ENCODE measurements around the gene BOC. TPM values are rescaled to one million over a fixed set of nuclear protein-coding genes. Genes with fewer than 3 reads are reported as not detected.

Gene BOC
- total RNA-seq, 4 donors from 2014 or later: 103 to 169 (median 105) TPM

DNA sequence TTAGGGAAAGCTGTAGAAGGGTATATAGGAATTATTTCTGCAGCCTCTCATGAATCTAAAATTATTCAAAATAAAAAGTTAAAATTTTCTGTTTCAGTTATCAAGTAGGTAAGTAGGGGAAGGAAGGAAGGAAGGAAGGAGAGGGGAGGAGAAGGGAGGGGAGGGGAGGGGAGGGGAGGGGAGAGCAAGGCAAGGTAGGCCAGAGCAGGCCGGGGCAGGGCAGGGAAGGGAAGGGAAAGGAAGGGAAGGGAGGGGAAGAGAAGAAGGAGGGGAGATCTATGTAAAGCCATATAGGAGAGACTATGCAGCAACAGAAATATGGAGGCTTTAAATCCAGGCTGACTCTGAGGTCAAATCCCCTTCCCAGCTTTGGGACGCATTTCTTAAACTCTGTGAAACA is 38.3 kb upstream of the BOC start:
- Histone ChIP-seq H3K27me3 (no peaks in the 10 kb centered on the region), H3K27ac (no peak overlapping the region), H3K4me3 (no peak overlapping the region), H3K9me3 (no peaks in the 10 kb centered on the region), H3K36me3 (no peaks in the 10 kb centered on the region), H3K4me1 (peaks cover 0 to 8% of the 10 kb centered on the region in 2 donors)
- no peak for TF ChIP-seq POLR2A (IDR thresholded peaks at IDR 0.05)
- TF ChIP-seq, protein P1, sequence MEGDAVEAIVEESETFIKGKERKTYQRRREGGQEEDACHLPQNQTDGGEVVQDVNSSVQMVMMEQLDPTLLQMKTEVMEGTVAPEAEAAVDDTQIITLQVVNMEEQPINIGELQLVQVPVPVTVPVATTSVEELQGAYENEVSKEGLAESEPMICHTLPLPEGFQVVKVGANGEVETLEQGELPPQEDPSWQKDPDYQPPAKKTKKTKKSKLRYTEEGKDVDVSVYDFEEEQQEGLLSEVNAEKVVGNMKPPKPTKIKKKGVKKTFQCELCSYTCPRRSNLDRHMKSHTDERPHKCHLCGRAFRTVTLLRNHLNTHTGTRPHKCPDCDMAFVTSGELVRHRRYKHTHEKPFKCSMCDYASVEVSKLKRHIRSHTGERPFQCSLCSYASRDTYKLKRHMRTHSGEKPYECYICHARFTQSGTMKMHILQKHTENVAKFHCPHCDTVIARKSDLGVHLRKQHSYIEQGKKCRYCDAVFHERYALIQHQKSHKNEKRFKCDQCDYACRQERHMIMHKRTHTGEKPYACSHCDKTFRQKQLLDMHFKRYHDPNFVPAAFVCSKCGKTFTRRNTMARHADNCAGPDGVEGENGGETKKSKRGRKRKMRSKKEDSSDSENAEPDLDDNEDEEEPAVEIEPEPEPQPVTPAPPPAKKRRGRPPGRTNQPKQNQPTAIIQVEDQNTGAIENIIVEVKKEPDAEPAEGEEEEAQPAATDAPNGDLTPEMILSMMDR (IDR thresholded peaks at IDR 0.05): no peak
- intact Hi-C loops (cut with DNase I; ENCODE audit: low total_unique reads): no loop called here
- no peak for DNase-seq

DNA sequence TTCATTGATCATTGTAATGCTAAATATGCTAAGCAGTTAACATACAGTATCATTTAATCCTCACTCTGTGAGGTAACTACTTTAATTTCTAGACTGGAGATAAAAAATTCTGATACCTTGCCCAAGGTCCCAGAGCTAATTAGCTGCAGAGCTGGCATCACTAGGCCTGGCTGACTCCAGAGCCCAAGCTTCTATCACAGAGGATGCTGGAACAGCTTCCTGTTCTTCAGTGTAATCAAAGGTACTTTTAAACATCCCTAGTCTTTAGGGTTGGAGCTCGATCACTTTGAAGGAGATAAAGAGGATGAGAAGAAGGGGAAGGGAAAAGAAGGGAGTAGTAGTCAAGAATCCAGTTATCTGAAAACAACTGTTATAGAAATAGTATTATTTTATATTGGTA is 37.1 kb upstream of the BOC start:
- Histone ChIP-seq H3K27ac (no peak overlapping the region), H3K4me1 (peaks cover 0 to 3% of the 10 kb centered on the region in 2 donors), H3K4me3 (no peak overlapping the region), H3K27me3 (no peaks in the 10 kb centered on the region), H3K9me3 (no peaks in the 10 kb centered on the region), H3K36me3 (no peaks in the 10 kb centered on the region)
- TF ChIP-seq POLR2A (IDR thresholded peaks at IDR 0.05): no peak
- TF ChIP-seq, protein P1 (IDR thresholded peaks at IDR 0.05): no peak
- intact Hi-C loops (cut with DNase I; ENCODE audit: low total_unique reads): no loop called here
- no peak for DNase-seq

DNA sequence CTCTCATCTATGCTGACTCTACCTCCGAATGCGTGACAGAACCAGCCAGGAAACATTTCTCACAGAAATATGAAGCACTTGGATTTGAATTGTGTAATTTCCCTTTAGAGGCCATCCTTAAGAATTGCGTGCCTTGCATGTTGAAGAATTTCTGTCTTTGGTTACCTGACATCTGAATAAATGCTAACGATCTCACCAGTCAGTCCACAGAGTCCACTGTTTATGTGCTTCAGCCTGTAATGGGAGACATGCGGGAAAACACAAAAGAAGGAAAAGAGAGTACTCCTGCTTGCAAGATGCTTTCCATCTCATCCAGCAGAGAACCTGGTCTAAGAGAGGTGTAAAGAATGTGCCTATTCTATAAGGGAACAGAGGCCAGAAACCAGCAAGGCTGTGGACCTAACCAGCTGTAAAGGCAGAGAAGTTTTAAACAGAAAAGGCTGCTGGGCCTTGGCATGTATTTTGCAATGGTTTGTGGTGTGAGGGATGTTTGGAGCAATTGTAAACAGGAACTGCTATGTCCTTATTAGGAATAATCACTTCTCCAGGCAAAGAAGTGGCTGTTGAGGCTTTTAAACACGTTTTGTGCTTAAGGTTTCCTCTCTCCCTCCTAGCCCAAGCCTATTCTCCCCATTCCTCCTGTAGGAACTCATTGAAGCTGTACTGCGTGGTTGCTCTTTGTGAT is 36.4 kb upstream of the BOC start:
- no peaks in the 10 kb centered on the region for H3K27me3 ChIP-seq
- intact Hi-C loops (cut with DNase I; ENCODE audit: low total_unique reads): no loop called here
- no peaks in the 10 kb centered on the region for H3K9me3 ChIP-seq
- no peaks in the 10 kb centered on the region for H3K36me3 ChIP-seq
- TF ChIP-seq POLR2A (IDR thresholded peaks at IDR 0.05): no peak
- TF ChIP-seq, protein P1 (IDR thresholded peaks at IDR 0.05): no peak
- no peak overlapping the region for H3K27ac ChIP-seq
- DNase-seq: no peak
- H3K4me3 ChIP-seq: no peak overlapping the region
- no peaks in the 10 kb centered on the region for H3K4me1 ChIP-seq

DNA sequence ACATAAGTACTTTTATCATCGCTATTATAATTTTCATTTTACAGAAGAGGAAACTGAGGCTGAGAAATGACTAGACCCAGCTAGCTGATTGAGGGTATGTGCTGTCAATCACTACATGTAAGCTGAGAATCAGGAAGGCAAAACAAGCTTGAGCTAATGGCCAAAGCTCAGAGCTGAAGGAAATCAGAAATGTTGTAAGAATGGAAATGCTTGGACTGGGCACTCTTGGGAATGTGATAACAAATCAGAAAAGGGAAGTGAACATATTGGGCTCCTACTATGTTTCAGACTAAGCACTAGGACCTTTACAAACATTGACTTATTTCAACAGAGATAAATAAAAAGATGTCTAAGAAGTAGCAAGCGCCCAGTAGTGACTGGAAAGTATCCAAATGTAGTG is 33.8 kb upstream of the BOC start:
- Histone ChIP-seq H3K27me3 (no peaks in the 10 kb centered on the region), H3K4me3 (no peak overlapping the region), H3K36me3 (no peaks in the 10 kb centered on the region), H3K9me3 (no peaks in the 10 kb centered on the region), H3K27ac (no peak overlapping the region), H3K4me1 (no peaks in the 10 kb centered on the region)
- TF ChIP-seq, protein P1 (IDR thresholded peaks at IDR 0.05): no peak
- TF ChIP-seq POLR2A (IDR thresholded peaks at IDR 0.05): no peak
- no peak for DNase-seq
- intact Hi-C loops (cut with DNase I; ENCODE audit: low total_unique reads): no loop called here

DNA sequence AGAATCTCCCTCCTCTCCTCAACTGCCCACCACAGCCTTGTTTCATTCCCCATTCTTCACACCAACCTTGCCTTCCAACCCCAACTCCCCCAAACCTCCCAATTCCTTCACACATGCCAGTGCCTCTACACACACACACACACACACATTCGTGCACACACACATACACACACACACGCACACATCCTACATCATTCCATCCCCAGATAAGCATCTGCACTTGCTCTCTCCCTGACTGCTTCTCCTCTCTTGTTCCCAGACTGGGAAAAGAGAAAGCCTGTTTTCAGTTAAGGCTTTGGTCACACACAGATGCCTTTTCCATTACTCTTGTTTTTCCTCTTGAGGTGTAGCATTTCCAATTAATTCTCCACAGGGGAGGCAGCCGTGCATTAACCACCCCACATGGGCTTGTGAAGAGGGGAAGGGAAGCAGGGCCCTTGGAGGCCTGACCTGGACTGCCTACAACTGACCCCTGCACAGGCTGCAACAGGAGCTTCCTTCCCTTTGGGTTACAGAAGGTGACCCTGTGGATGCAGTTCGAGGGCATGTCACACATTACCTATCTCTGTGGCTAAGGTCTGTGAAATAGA is 32.0 kb upstream of the BOC start:
- no peaks in the 10 kb centered on the region for H3K4me1 ChIP-seq
- intact Hi-C loops (cut with DNase I; ENCODE audit: low total_unique reads): no loop called here
- TF ChIP-seq POLR2A (IDR thresholded peaks at IDR 0.05): no peak
- TF ChIP-seq, protein P1 (IDR thresholded peaks at IDR 0.05): no peak
- no peaks in the 10 kb centered on the region for H3K9me3 ChIP-seq
- H3K36me3 ChIP-seq: no peaks in the 10 kb centered on the region
- no peak for DNase-seq
- no peak overlapping the region for H3K27ac ChIP-seq
- no peak overlapping the region for H3K4me3 ChIP-seq
- H3K27me3 ChIP-seq: no peaks in the 10 kb centered on the region
